ENCODE data around the gene ACSF2.

Gene ACSF2

GRCh38 chr17:50425682-50426471 is at the start of gene ACSF2:
Gene ACSF2, plus strand, starts transcription at chr17:50426218. Its CDS starts 44 bp downstream, at chr17:50426262.
- Histone ChIP-seq H3K9ac (ENCODE audit: low read depth in 1 of 2, low read length in 2 of 2) (peak within 1 kb of the TSS; percentile 80 to 90), H3K36me3 (ENCODE audit: control insufficient read depth in 2 of 2, insufficient read depth in 2 of 2, low read length in 2 of 2) (no peaks in the 10 kb centered on the region), H3K4me3 (ENCODE audit: low read length in 2 of 2) (peak within 1 kb of the TSS; percentile 79 to 88), H3K27ac (ENCODE audit: low read depth in 2 of 2, low read length in 2 of 2) (peak within 1 kb of the TSS; percentile 82), H3K9me3 (ENCODE audit: control insufficient read depth in 2 of 2, low read length in 2 of 2) (no peaks in the 10 kb centered on the region), H3K4me1 (ENCODE audit: control insufficient read depth in 2 of 2, insufficient read depth in 2 of 2, low read length in 2 of 2) (peaks cover 30 to 42% of the 10 kb centered on the region in 2 donors), H3K27me3 (ENCODE audit: control insufficient read depth in 2 of 2, insufficient read depth in 2 of 2, low read length in 2 of 2) (no peaks in the 10 kb centered on the region)

- Histone ChIP-seq H3K9ac (ENCODE audit: low read depth in 1 of 2, low read length in 2 of 2) (no peak overlapping the region), H3K4me3 (ENCODE audit: low read length in 2 of 2) (no peak overlapping the region), H3K27ac (ENCODE audit: low read depth in 2 of 2, low read length in 2 of 2) (no peak overlapping the region), H3K4me1 (ENCODE audit: control insufficient read depth in 2 of 2, insufficient read depth in 2 of 2, low read length in 2 of 2) (peaks cover 0 to 8% of the 10 kb centered on the region in 2 donors), H3K27me3 (ENCODE audit: control insufficient read depth in 2 of 2, insufficient read depth in 2 of 2, low read length in 2 of 2) (no peaks in the 10 kb centered on the region), H3K36me3 (ENCODE audit: control insufficient read depth in 2 of 2, insufficient read depth in 2 of 2, low read length in 2 of 2) (peaks cover 35 to 47% of the 10 kb centered on the region in 2 donors), H3K9me3 (ENCODE audit: control insufficient read depth in 2 of 2, low read length in 2 of 2) (no peaks in the 10 kb centered on the region)
These were observed 46.5 kb upstream of the ACSF2 start for GRCh38 chr17:50379351-50380132.

GRCh38 chr17:50380369-50381259 is 45.4 kb upstream of the ACSF2 start:
- Histone ChIP-seq H3K4me3 (ENCODE audit: low read length in 2 of 2) (no peak overlapping the region), H3K36me3 (ENCODE audit: control insufficient read depth in 2 of 2, insufficient read depth in 2 of 2, low read length in 2 of 2) (peaks cover 46 to 58% of the 10 kb centered on the region in 2 donors), H3K27me3 (ENCODE audit: control insufficient read depth in 2 of 2, insufficient read depth in 2 of 2, low read length in 2 of 2) (no peaks in the 10 kb centered on the region), H3K9me3 (ENCODE audit: control insufficient read depth in 2 of 2, low read length in 2 of 2) (no peaks in the 10 kb centered on the region), H3K27ac (ENCODE audit: low read depth in 2 of 2, low read length in 2 of 2) (no peak overlapping the region), H3K9ac (ENCODE audit: low read depth in 1 of 2, low read length in 2 of 2) (no peak overlapping the region), H3K4me1 (ENCODE audit: control insufficient read depth in 2 of 2, insufficient read depth in 2 of 2, low read length in 2 of 2) (peaks cover 0 to 6% of the 10 kb centered on the region in 2 donors)

GRCh38 chr17:50381260-50381815 is 44.7 kb upstream of the ACSF2 start:
- no peaks in the 10 kb centered on the region for H3K27me3 ChIP-seq (ENCODE audit: control insufficient read depth in 2 of 2, insufficient read depth in 2 of 2, low read length in 2 of 2)
- peaks cover 53 to 65% of the 10 kb centered on the region in 2 donors for H3K36me3 ChIP-seq (ENCODE audit: control insufficient read depth in 2 of 2, insufficient read depth in 2 of 2, low read length in 2 of 2)
- H3K9me3 ChIP-seq (ENCODE audit: control insufficient read depth in 2 of 2, low read length in 2 of 2), result no peaks in the 10 kb centered on the region
- H3K9ac ChIP-seq (ENCODE audit: low read depth in 1 of 2, low read length in 2 of 2), result no peak overlapping the region
- H3K4me1 ChIP-seq (ENCODE audit: control insufficient read depth in 2 of 2, insufficient read depth in 2 of 2, low read length in 2 of 2), result peaks cover 0 to 3% of the 10 kb centered on the region in 2 donors
- H3K4me3 ChIP-seq (ENCODE audit: low read length in 2 of 2), result no peak overlapping the region
- no peak overlapping the region for H3K27ac ChIP-seq (ENCODE audit: low read depth in 2 of 2, low read length in 2 of 2)

GRCh38 chr17:50381920-50382319 is 44.1 kb upstream of the ACSF2 start:
- no peak overlapping the region for H3K4me3 ChIP-seq (ENCODE audit: low read length in 2 of 2)
- H3K36me3 ChIP-seq (ENCODE audit: control insufficient read depth in 2 of 2, insufficient read depth in 2 of 2, low read length in 2 of 2), result peaks cover 58 to 70% of the 10 kb centered on the region in 2 donors
- no peak overlapping the region for H3K9ac ChIP-seq (ENCODE audit: low read depth in 1 of 2, low read length in 2 of 2)
- H3K27ac ChIP-seq (ENCODE audit: low read depth in 2 of 2, low read length in 2 of 2), result no peak overlapping the region
- no peaks in the 10 kb centered on the region for H3K9me3 ChIP-seq (ENCODE audit: control insufficient read depth in 2 of 2, low read length in 2 of 2)
- H3K4me1 ChIP-seq (ENCODE audit: control insufficient read depth in 2 of 2, insufficient read depth in 2 of 2, low read length in 2 of 2), result no peaks in the 10 kb centered on the region
- H3K27me3 ChIP-seq (ENCODE audit: control insufficient read depth in 2 of 2, insufficient read depth in 2 of 2, low read length in 2 of 2), result no peaks in the 10 kb centered on the region

- Histone ChIP-seq H3K4me3 (ENCODE audit: low read length in 2 of 2) (no peak overlapping the region), H3K4me1 (ENCODE audit: control insufficient read depth in 2 of 2, insufficient read depth in 2 of 2, low read length in 2 of 2) (no peaks in the 10 kb centered on the region), H3K36me3 (ENCODE audit: control insufficient read depth in 2 of 2, insufficient read depth in 2 of 2, low read length in 2 of 2) (peaks cover 67 to 80% of the 10 kb centered on the region in 2 donors), H3K9ac (ENCODE audit: low read depth in 1 of 2, low read length in 2 of 2) (no peak overlapping the region), H3K27me3 (ENCODE audit: control insufficient read depth in 2 of 2, insufficient read depth in 2 of 2, low read length in 2 of 2) (no peaks in the 10 kb centered on the region), H3K9me3 (ENCODE audit: control insufficient read depth in 2 of 2, low read length in 2 of 2) (no peaks in the 10 kb centered on the region), H3K27ac (ENCODE audit: low read depth in 2 of 2, low read length in 2 of 2) (no peak overlapping the region)
These were observed 43.1 kb upstream of the ACSF2 start for GRCh38 chr17:50382931-50383330.

- peaks cover 91% of the 10 kb centered on the region in 2 donors for H3K36me3 ChIP-seq (ENCODE audit: control insufficient read depth in 2 of 2, insufficient read depth in 2 of 2, low read length in 2 of 2)
- H3K9me3 ChIP-seq (ENCODE audit: control insufficient read depth in 2 of 2, low read length in 2 of 2), result no peaks in the 10 kb centered on the region
- H3K27me3 ChIP-seq (ENCODE audit: control insufficient read depth in 2 of 2, insufficient read depth in 2 of 2, low read length in 2 of 2), result no peaks in the 10 kb centered on the region
- H3K4me3 ChIP-seq (ENCODE audit: low read length in 2 of 2), result no peak overlapping the region
- no peak overlapping the region for H3K27ac ChIP-seq (ENCODE audit: low read depth in 2 of 2, low read length in 2 of 2)
- H3K4me1 ChIP-seq (ENCODE audit: control insufficient read depth in 2 of 2, insufficient read depth in 2 of 2, low read length in 2 of 2), result no peaks in the 10 kb centered on the region
- no peak overlapping the region for H3K9ac ChIP-seq (ENCODE audit: low read depth in 1 of 2, low read length in 2 of 2)
These were observed 39.5 kb upstream of the ACSF2 start for GRCh38 chr17:50386510-50386909.

GRCh38 chr17:50388728-50389127 is 37.3 kb upstream of the ACSF2 start:
- Histone ChIP-seq H3K27me3 (ENCODE audit: control insufficient read depth in 2 of 2, insufficient read depth in 2 of 2, low read length in 2 of 2) (no peaks in the 10 kb centered on the region), H3K9ac (ENCODE audit: low read depth in 1 of 2, low read length in 2 of 2) (no peak overlapping the region), H3K36me3 (ENCODE audit: control insufficient read depth in 2 of 2, insufficient read depth in 2 of 2, low read length in 2 of 2) (peaks cover 91 to 94% of the 10 kb centered on the region in 2 donors), H3K4me3 (ENCODE audit: low read length in 2 of 2) (no peak overlapping the region), H3K4me1 (ENCODE audit: control insufficient read depth in 2 of 2, insufficient read depth in 2 of 2, low read length in 2 of 2) (no peaks in the 10 kb centered on the region), H3K9me3 (ENCODE audit: control insufficient read depth in 2 of 2, low read length in 2 of 2) (no peaks in the 10 kb centered on the region), H3K27ac (ENCODE audit: low read depth in 2 of 2, low read length in 2 of 2) (no peak overlapping the region)

- Histone ChIP-seq H3K9ac (ENCODE audit: low read depth in 1 of 2, low read length in 2 of 2) (no peak overlapping the region), H3K27ac (ENCODE audit: low read depth in 2 of 2, low read length in 2 of 2) (no peak overlapping the region), H3K4me3 (ENCODE audit: low read length in 2 of 2) (no peak overlapping the region), H3K36me3 (ENCODE audit: control insufficient read depth in 2 of 2, insufficient read depth in 2 of 2, low read length in 2 of 2) (peaks cover 91 to 95% of the 10 kb centered on the region in 2 donors), H3K4me1 (ENCODE audit: control insufficient read depth in 2 of 2, insufficient read depth in 2 of 2, low read length in 2 of 2) (no peaks in the 10 kb centered on the region), H3K9me3 (ENCODE audit: control insufficient read depth in 2 of 2, low read length in 2 of 2) (no peaks in the 10 kb centered on the region), H3K27me3 (ENCODE audit: control insufficient read depth in 2 of 2, insufficient read depth in 2 of 2, low read length in 2 of 2) (no peaks in the 10 kb centered on the region)
These were observed 36.5 kb upstream of the ACSF2 start for GRCh38 chr17:50389534-50389933.

Measured in mucosa of rectum (tissue), 2 donors.